Upper lobe of right lung (tissue), 1 donor: ENCODE results near the gene KCNT2. TPM values are rescaled to one million over a fixed set of nuclear protein-coding genes. Genes with fewer than 3 reads are reported as not detected.

Experiments
- ATAC-seq: fragments of 200-7000 bp; cut with Tn5 transposase; one replicate; pipeline ENCODE4 v1.9.1; 2020; ENCODE audit warnings: mild to moderate bottlenecking, moderate library complexity
- DNase-seq: peaks from one replicate; pipeline ENCODE4 v3.0.0-alpha.2; 2020
- H3K27ac ChIP-seq: fragments of 200-600 bp; one replicate; pipeline ENCODE4 v1.8.0; 2022
- H3K27me3 ChIP-seq: fragments of 200-600 bp; one replicate; pipeline ENCODE4 v1.8.0; 2022; ENCODE audit warnings: mild to moderate bottlenecking
- H3K36me3 ChIP-seq: fragments of 200-600 bp; one replicate; pipeline ENCODE4 v1.8.0; 2022
- H3K4me1 ChIP-seq: fragments of 200-600 bp; one replicate; pipeline ENCODE4 v1.8.0; 2022
- H3K4me3 ChIP-seq: fragments of 200-600 bp; one replicate; pipeline ENCODE4 v1.8.0; 2022; ENCODE audit warnings: mild to moderate bottlenecking
- H3K9me3 ChIP-seq: fragments of 200-600 bp; one replicate; pipeline ENCODE4 v1.8.0; 2022
- CTCF ChIP-seq: fragments of 200-600 bp; IDR thresholded peaks from one replicate; pipeline ENCODE4 v1.8.0; 2022; ENCODE audit warnings: antibody characterized with exemption
- intact Hi-C: fragments of 100-400 bp; cut with DNase I; formaldehyde crosslinking; loops from one replicate; pipeline ENCODE4 v1.11.0; 2022
- total RNA-seq: library from RNA; stranded (reverse); fragmentation: NEBNext Ultra II Directional; extraction: Animal tissue kit (Norgen Biotek cat#: 25700); gene quantifications from one replicate; pipeline ENCODE4 v1.2.1, GENCODE V29; 2021
- donor health status: DM: no; HTN: yes; CAD: no; lungs with severe emphysema.

KCNT2 gene
- total RNA-seq, 1 donor from 2014 or later = 8.1 TPM

GRCh38 chr1:196196486-196196885 is 411.8 kb downstream of the KCNT2 start:
- Histone ChIP-seq H3K4me3 (no peak overlapping the region), H3K27me3 (no peaks in the 10 kb centered on the region), H3K9me3 (no peaks in the 10 kb centered on the region), H3K36me3 (no peaks in the 10 kb centered on the region), H3K4me1 (no peaks in the 10 kb centered on the region), H3K27ac (no peak overlapping the region)
- ATAC-seq = no peak
- DNase-seq = no peak
- TF ChIP-seq CTCF = no peak
- intact Hi-C loops = no loop called here

DNA sequence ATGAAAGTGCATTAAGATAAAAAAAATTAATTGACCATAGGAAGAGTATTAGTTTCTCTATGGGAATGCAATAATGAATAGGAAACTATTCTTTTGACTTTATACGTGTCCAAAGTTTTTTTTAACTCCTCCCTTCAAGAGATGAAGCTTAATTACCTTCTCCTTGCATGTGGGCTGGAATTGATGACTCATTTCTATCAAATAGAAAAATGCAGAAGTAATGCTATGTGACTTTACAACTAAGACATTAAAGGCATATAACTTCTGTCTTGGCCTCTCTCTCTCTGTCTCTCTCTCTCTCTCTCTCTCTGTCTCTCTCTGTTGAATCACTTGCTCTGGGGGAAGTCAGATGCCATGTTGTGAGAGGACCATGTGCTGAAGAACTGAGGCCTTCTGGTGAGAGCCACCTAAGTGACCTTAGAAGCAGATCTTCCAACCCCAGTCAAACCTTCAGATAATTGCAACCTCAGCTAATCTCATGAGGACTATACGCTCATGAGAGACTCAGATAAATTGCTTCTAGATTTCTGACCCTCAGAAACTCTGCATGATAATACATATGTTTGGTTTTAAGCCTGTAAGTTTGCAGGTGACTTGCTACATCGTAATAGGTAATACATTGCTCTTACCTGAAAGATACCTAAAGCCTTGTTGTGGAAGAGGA is 414.2 kb downstream of the KCNT2 start:
- H3K4me1 ChIP-seq = no peaks in the 10 kb centered on the region
- TF ChIP-seq CTCF = no peak
- H3K36me3 ChIP-seq = no peaks in the 10 kb centered on the region
- no peak overlapping the region for H3K27ac ChIP-seq
- H3K9me3 ChIP-seq = no peaks in the 10 kb centered on the region
- no peaks in the 10 kb centered on the region for H3K27me3 ChIP-seq
- DNase-seq = no peak
- ATAC-seq = no peak
- H3K4me3 ChIP-seq = no peak overlapping the region
- intact Hi-C loops = no loop called here

DNA sequence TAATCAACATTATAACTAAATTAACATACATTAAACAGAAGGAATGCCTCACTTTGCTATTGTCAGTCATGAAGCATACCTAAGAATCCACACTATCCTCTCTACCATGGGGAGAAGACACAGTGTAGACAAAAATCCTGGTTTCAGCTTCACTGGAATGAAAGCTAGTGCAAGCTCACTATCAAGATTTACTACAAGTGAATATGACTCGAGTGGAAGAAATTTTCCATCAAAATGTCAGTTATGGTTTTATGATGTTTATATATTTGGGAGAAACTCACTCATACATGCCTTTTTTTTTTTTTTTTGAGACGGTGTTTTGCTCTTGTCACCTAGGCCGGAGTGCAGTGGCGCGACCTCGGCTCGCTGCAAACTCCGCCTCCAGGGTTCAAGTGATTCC is 424.3 kb downstream of the KCNT2 start:
- H3K4me3 ChIP-seq = no peak overlapping the region

GRCh38 chr1:196181594-196181878 is 426.7 kb downstream of the KCNT2 start:
- Histone ChIP-seq H3K9me3 (no peaks in the 10 kb centered on the region), H3K36me3 (no peaks in the 10 kb centered on the region), H3K4me1 (no peaks in the 10 kb centered on the region), H3K27ac (no peak overlapping the region), H3K4me3 (no peak overlapping the region), H3K27me3 (no peaks in the 10 kb centered on the region)
- TF ChIP-seq CTCF = no peak
- intact Hi-C loops = no loop called here
- no peak for DNase-seq
- ATAC-seq = no peak

More for the DNA sequence above, 424.3 kb downstream of the KCNT2 start:
- Histone ChIP-seq H3K4me1 (no peaks in the 10 kb centered on the region), H3K27ac (no peak overlapping the region), H3K36me3 (no peaks in the 10 kb centered on the region), H3K9me3 (no peaks in the 10 kb centered on the region), H3K27me3 (no peaks in the 10 kb centered on the region)
- intact Hi-C loops = no loop called here
- TF ChIP-seq CTCF = no peak
- no peak for DNase-seq
- no peak for ATAC-seq

- no peak overlapping the region for H3K27ac ChIP-seq
- no peak overlapping the region for H3K4me3 ChIP-seq
- no peaks in the 10 kb centered on the region for H3K36me3 ChIP-seq
- no peaks in the 10 kb centered on the region for H3K27me3 ChIP-seq
- no peak for ATAC-seq
- DNase-seq = no peak
- no peaks in the 10 kb centered on the region for H3K9me3 ChIP-seq
- intact Hi-C loops = no loop called here
- TF ChIP-seq CTCF = no peak
- H3K4me1 ChIP-seq = no peaks in the 10 kb centered on the region
Observed at GRCh38 chr1:196180847-196181593, 427.2 kb downstream of the KCNT2 start.
